ENCODE measurements around the gene ZNF436. TPM values are rescaled to one million over a fixed set of nuclear protein-coding genes. Genes with fewer than 3 reads are reported as not detected.

Gene ZNF436
- total and polyA plus RNA-seq, 2 of the 8 experiments (the other 6 are each of a cell fraction or from before 2014, with no cell fraction given) = 0.65 to 1.8 TPM

- CTCF ChIA-PET (ENCODE audit: partially characterized antibody) = interaction anchor here (0.6 to 2.7 kb wide), 4 partner anchors 13 to 208 kb away, joined by 3 to 29 read pairs (median 3); no protein-coding TSS in a partner anchor
- no peak overlapping the region for H3K27ac ChIP-seq (ENCODE audit: low read depth, low read length)
- no peak for TF ChIP-seq RAD21 (IDR thresholded peaks at IDR 0.05 in 1 of 2, conservative IDR thresholded peaks at IDR 0.05 in 1 of 2; ENCODE audit: low read depth in 2 of 2, low read length in 2 of 2)
- TF ChIP-seq FOSL1 (IDR thresholded peaks at IDR 0.05; ENCODE audit: insufficient read depth, low read depth, low read length) = no peak
- no peak for TF ChIP-seq POLR2AphosphoS5 (IDR thresholded peaks at IDR 0.05; ENCODE audit: low read depth, low read length)
These were observed 47.3 kb upstream of the ZNF436 start for GRCh38 chr1:23416964-23417363.

More at GRCh38 chr1:23416964-23417363, 47.3 kb upstream of the ZNF436 start:
- Histone ChIP-seq H3K4me3 (ENCODE audit: extremely low read depth in 1 of 4, insufficient read depth in 2 of 4, low read depth in 3 of 4, low read length in 4 of 4) (no peak overlapping the region), H3K4me2 (ENCODE audit: insufficient read depth in 1 of 2, low read depth in 2 of 2, low read length in 2 of 2) (no peak overlapping the region), H3K23me2 (ENCODE audit: low read depth, low read length) (no peaks in the 10 kb centered on the region), H3K56ac (replicated peaks; ENCODE audit: insufficient read length, low read depth, low read length) (no peak overlapping the region), H2AFZ (ENCODE audit: low read length) (no peak overlapping the region), H3K4me1 (replicated peaks in 1 of 4; ENCODE audit: control insufficient read depth in 3 of 4, insufficient read depth in 4 of 4, low read length in 3 of 4) (no peaks in the 10 kb centered on the region; a peak in 1 of 7 replicates), H2BK12ac (ENCODE audit: low read depth, low read length) (no peak overlapping the region), H3K79me1 (ENCODE audit: low read depth, low read length) (0 out of 2 replicates have a peak, but pooled peaks cover 2% of the 10 kb centered on the region), H2BK120ac (replicated peaks; ENCODE audit: low read depth, low read length) (no peak overlapping the region), H3K27me3 (replicated peaks in 1 of 4; ENCODE audit: control insufficient read depth in 3 of 4, extremely low read depth in 1 of 4, insufficient read depth in 3 of 4, low read length in 3 of 4) (peaks cover 53 to 73% (median 65%) of the 10 kb centered on the region in 4 experiments), H2AK5ac (ENCODE audit: low read depth, low read length) (no peak overlapping the region), H4K20me1 (replicated peaks in 1 of 2; ENCODE audit: control insufficient read depth in 1 of 2, insufficient read depth in 2 of 2, low read length in 2 of 2) (peaks cover 3 to 13% of the 10 kb centered on the region in 2 experiments), H3K14ac (ENCODE audit: insufficient read length) (no peak overlapping the region), H3K4ac (replicated peaks; ENCODE audit: insufficient read length, low read depth, low read length) (no peak overlapping the region), H2BK15ac (ENCODE audit: low read length) (no peak overlapping the region), H3K18ac (ENCODE audit: extremely low read depth, low read length) (no peak overlapping the region), H4K91ac (replicated peaks; ENCODE audit: insufficient read length, low read length) (no peak overlapping the region), H2BK5ac (ENCODE audit: low read depth, low read length) (no peak overlapping the region), H4K8ac (ENCODE audit: extremely low read depth, insufficient read depth, low read length) (no peak overlapping the region), H3K9ac (replicated peaks in 1 of 4; ENCODE audit: extremely low read depth in 1 of 4, low read depth in 3 of 4, low read length in 3 of 4) (no peak overlapping the region), H3K79me2 (ENCODE audit: control insufficient read depth in 1 of 2, insufficient read depth in 2 of 2, low read length in 2 of 2) (no peaks in the 10 kb centered on the region), H3K23ac (ENCODE audit: insufficient read length) (no peak overlapping the region), H3K9me3 (ENCODE audit: insufficient read depth in 2 of 2, low read depth in 1 of 2, low read length in 1 of 2) (no peaks in the 10 kb centered on the region; a peak in 1 of 4 replicates), H2BK20ac (ENCODE audit: low read length) (no peak overlapping the region), H3K36me3 (ENCODE audit: control insufficient read depth in 2 of 4, insufficient read depth in 4 of 4, low read length in 3 of 4) (no peaks in the 10 kb centered on the region), H4K5ac (ENCODE audit: insufficient read length, low read depth, low read length) (no peak overlapping the region)
- FAIRE-seq = no peak
- 91% methylated on average over 4 of the region's 4 CpGs; no CpG with 5 or more reads in 1 of the 2 experiments for WGBS, 2 experiments (ENCODE audit: extremely low coverage in 1 of 2, insufficient coverage in 1 of 2, insufficient read length in 1 of 2, insufficient replicate concordance in 2 of 2, low coverage in 1 of 2, low lambda C conversion rate in 2 of 2, missing lambda C conversion rate in 1 of 2)
- POLR2A ChIA-PET (ENCODE audit: partially characterized antibody) = interaction anchor here (0.5 to 0.9 kb wide), 2 partner anchors 12 to 35 kb away, joined by 3 to 5 read pairs; no protein-coding TSS in a partner anchor
- no peak for DNase-seq (ENCODE audit: low read depth in 1 of 2, low spot score in 2 of 2)
